ENCODE results near the gene RAPGEF6.

RAPGEF6 gene

GRCh38 chr5:131460867-131461572 is 174.0 kb downstream of the RAPGEF6 start:
- Histone ChIP-seq H3K4me1 (ENCODE audit: control insufficient read depth, insufficient read depth, low read length) (peaks cover 15% of the 10 kb centered on the region), H3K36me3 (ENCODE audit: control insufficient read depth in 2 of 2, insufficient read depth in 1 of 2, low read length in 2 of 2) (no peaks in the 10 kb centered on the region), H3K4me3 (ENCODE audit: low read depth, low read length) (no peak overlapping the region), H3K9me3 (ENCODE audit: control insufficient read depth, insufficient read depth, low read depth, low read length) (no peaks in the 10 kb centered on the region), H3K27ac (ENCODE audit: extremely low read depth, low read depth, low read length) (no peak overlapping the region)
- CTCF ChIA-PET: interaction anchor here (0.6 kb wide), 1 partner anchor 704 kb away, joined by 3 read pairs; no protein-coding TSS in a partner anchor
- POLR2A ChIA-PET: no interaction called here
- TF ChIP-seq ZBTB48 (tag by site-specific recombination; IDR thresholded peaks at IDR 0.05) (no peak), KLF10 (tag by site-specific recombination; IDR thresholded peaks at IDR 0.05) (no peak), ZNF624 (tag by site-specific recombination; IDR thresholded peaks at IDR 0.05) (no peak), PRDM6 (tag by site-specific recombination; IDR thresholded peaks at IDR 0.05) (peak; percentile 58), ZNF266 (tag by site-specific recombination; IDR thresholded peaks at IDR 0.05; ENCODE audit: low read depth) (no peak), ZNF707 (tag by site-specific recombination; IDR thresholded peaks at IDR 0.05) (no peak), BCL11B (tag by site-specific recombination; IDR thresholded peaks at IDR 0.05; ENCODE audit: low read depth) (no peak), SP7 (tag by site-specific recombination; IDR thresholded peaks at IDR 0.05) (0 out of 2 replicates have a peak, but pooled peaks have one; percentile 33), YY2 (tag by site-specific recombination; IDR thresholded peaks at IDR 0.05) (no peak), ZNF580 (tag by site-specific recombination; IDR thresholded peaks at IDR 0.05) (no peak), ZNF518A (tag by site-specific recombination; conservative IDR thresholded peaks at IDR 0.05; ENCODE audit: low read depth) (no peak), ZNF398 (tag by site-specific recombination; IDR thresholded peaks at IDR 0.05) (no peak), ZNF23 (tag by site-specific recombination; IDR thresholded peaks at IDR 0.05; ENCODE audit: borderline replicate concordance) (no peak), ZNF366 (tag by site-specific recombination; conservative IDR thresholded peaks at IDR 0.05) (peak; percentile 35; the same call in 1 of the 2 replicates), WT1 (tag by site-specific recombination; IDR thresholded peaks at IDR 0.05) (peak; percentile 96), ZNF341 (tag by site-specific recombination; IDR thresholded peaks at IDR 0.05; ENCODE audit: low read depth) (no peak), ZNF354C (tag by site-specific recombination; IDR thresholded peaks at IDR 0.05; ENCODE audit: borderline replicate concordance, low read depth) (no peak), KLF9 (tag by site-specific recombination; IDR thresholded peaks at IDR 0.05; ENCODE audit: low read depth) (no peak), ZBTB17 (tag by site-specific recombination; IDR thresholded peaks at IDR 0.05) (no peak), BCL11A (tag by site-specific recombination; IDR thresholded peaks at IDR 0.05; ENCODE audit: low read depth) (no peak), OSR2 (tag by site-specific recombination; IDR thresholded peaks at IDR 0.05) (0 out of 2 replicates have a peak, but pooled peaks have one; percentile 46), ZBTB20 (tag by site-specific recombination; IDR thresholded peaks at IDR 0.05) (no peak), ZNF629 (tag by site-specific recombination; IDR thresholded peaks at IDR 0.05) (0 out of 2 replicates have a peak, but pooled peaks have one; percentile 30), ZSCAN16 (tag by site-specific recombination; IDR thresholded peaks at IDR 0.05) (no peak), ZNF394 (tag by site-specific recombination; IDR thresholded peaks at IDR 0.05; ENCODE audit: borderline replicate concordance) (no peak), MEIS1 (CRISPR knock-in tag; IDR thresholded peaks at IDR 0.05; ENCODE audit: borderline replicate concordance) (no peak), ZNF449 (tag by site-specific recombination; IDR thresholded peaks at IDR 0.05) (no peak)

All from HEK293 (cell line).